ENCODE results near the gene CAMTA1.

The CAMTA1 gene

GRCh38 chr1:6776895-6777294 is 8.4 kb upstream of the CAMTA1 start:
- no peak for DNase-seq (ENCODE audit: low spot score)

- DNase-seq (ENCODE audit: low spot score), result no peak
Measured at GRCh38 chr1:6777813-6778212, 7.4 kb upstream of the CAMTA1 start.

- DNase-seq (ENCODE audit: low spot score), result no peak
Measured at GRCh38 chr1:6779089-6779805, 6.0 kb upstream of the CAMTA1 start.

DNA sequence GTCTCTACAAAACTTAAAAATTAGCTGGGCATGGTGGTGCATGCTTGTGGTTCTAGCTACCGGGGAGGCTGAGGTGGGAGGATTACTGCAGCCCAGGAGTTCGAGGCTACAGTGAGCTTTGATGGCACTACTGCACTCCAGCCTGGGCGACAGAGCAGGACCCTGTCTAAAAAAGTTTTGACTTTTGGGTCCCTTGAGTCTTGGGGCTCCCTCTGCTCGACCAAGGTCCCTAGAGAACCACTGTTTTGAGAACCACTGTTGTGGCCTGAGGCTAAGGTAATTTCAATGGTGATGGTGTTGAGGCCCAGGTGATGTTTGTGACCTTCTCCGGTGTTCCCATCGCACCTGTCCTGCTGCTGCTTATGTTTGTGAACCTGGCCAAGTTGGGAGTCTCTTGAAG is 3.1 kb upstream of the CAMTA1 start:
- no peak for DNase-seq (ENCODE audit: low spot score)

- DNase-seq (ENCODE audit: low spot score), result no peak
Measured at GRCh38 chr1:6783221-6783620, 2.0 kb upstream of the CAMTA1 start.

DNA sequence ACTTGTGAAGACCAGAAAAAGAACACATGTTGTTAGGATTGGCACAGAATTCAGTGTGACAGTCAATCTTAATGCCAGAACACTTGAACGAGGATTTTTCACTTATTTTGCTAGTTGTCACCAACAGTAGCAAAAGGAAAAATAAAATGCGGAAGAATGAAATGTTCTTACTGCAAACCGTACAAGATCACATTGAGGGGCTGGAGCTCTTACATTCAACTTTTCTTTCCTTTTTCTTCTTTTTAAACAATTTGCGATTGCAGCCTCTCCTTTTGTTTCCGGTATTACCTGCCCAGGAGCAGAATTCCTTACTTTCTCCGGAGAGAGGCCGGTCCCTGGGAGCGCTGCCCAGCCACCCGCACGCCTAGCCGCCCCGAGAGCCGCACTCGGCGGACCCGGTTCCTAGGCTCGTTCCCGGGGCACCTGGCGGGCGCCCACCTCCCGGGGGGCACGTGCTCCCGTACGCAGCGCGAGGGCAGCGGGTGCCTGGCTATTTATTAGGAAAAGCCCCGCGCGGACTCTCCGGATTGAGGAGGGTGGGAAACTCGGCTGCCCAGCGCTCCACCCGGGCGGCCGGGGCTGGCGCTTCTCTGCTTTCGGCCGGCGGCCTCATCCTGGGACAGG is 1.2 kb upstream of the CAMTA1 start:
- DNase-seq (ENCODE audit: low spot score), result no peak

DNA sequence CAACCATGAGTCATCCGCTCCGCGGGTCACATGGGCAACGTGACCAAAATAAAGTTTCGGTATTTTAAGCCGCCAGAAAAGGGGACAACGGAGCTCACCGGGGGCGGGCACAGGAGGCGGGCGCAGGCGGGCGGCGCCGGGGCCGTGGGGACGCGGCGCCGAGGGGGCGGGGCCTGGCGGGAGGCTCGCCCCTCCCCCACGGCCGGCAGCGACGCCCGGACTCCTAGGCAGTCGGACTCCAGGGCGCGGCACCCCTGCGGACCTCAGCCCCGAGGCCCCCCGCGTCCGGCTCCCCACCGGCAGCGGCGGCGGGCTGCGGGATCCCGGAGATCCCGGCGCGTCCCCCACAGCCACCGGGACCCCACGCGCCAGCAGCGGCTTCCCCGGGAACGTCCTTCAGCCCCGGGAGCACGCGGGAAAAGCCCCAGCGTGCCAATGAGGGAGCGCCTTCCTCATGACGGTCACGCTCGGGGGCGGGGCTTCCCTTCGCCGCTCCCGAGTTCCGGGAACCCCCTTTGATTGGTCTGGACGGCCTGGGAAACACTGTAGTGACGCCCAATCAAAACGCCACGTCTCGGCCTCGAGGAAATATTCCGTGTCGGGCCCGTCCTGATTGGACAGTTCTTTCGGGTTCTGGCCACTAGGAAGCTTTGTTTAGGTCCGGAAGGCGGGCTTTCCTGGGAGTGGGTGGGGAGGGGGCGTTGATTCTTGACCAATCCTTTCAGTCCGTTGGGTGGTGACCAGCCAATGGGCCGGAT is 515 bp upstream of the CAMTA1 start:
- peak; percentile 99 for DNase-seq (ENCODE audit: low spot score)

DNA sequence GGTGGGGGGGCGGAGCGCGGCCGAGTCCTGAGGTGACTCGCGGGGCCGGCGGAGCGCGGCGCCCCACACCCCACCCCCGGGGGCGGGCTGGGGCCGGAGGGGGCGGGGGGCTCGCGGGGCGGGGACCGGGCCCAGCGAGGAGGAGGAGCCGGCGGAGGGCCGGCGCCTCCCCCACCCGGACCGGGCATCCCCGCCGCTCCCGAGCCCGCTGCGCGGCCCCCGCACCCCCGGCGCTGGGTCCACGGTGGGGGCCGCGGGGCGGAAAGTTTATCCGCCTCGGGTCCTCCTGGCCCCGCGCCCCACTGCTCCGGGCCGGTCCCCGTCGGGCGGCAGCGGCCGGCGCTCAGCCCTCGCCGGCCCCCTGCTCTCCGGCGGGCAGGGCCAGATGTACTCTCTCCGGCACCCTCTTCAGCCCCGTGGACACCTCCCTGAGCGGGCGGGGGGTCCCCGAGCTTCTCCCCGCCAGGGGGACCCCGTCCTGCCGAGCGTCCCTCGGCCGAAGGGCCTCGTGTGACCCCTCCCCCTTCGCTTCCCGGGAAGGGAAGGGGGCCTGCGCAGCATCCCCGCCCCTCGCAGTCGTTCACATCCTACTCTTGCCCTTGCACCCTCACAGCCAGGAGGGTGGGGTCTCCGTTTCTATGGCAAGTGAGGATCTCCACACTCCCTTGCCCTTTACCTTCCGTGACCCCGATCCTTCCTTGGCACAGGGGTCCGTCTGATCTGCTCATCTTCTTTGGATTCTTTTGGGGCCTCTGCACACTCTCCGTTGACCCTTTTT is 663 bp downstream of the CAMTA1 start:
- peak; percentile 74 for DNase-seq (ENCODE audit: low spot score)

DNA sequence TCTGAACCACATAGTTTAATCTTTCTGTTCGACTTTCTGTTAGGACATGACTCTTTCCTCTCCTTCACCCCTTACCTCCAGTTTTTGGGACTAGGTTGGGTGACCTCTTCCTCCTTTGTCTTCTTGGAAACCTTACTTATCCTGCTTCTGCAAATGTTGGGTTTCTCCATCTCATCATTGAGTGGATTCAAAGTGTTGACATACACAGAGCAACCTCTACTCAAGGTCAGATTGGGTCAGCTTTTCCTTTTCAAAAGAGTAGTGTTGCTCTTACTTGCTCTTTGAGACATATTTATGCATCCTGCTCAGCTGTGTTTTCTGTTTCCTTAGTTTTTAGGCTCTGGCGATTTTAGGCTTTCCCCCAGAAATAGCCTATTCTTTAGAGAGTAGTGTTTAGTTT is 3.7 kb downstream of the CAMTA1 start:
- no peak for DNase-seq (ENCODE audit: low spot score)

DNA sequence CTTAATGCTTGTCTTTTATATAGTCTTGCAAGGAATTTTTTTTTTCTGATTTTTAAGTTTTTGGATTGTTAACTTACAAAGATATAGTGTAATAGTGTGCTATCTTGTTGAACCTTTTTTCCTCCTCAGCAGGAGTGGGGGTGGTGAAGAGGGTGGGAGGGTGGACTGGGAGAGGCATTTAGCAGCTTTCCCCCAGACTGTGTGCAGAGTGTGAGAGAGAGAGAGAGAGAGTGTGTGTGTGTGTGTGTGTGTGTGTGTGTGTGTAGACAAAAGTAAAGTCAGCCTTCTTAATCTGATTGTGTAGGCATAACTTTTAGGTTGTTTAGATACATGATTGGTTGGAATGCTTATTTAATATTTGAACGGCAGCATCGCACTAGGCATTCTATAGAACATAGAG is 4.9 kb downstream of the CAMTA1 start:
- no peak for DNase-seq (ENCODE audit: low spot score)

DNA sequence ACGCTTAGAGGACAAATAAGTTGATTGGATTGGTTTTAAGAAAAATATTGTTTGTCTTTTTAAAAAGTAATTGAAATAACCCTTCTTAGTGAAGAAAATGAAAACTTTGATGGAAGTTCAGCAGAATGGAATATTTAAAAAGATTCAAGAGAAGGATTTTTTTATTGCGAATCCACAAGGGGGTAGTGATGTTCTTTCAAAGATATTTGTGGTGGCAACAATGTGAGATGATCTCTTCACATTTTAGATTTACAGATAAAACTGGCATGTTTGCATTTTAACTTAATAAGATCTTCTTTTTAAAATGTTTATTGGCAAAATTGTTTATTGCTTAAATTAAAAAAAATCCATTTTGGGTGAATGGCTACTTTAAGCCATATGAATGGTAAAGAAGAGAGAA is 8.9 kb downstream of the CAMTA1 start:
- no peak for DNase-seq (ENCODE audit: low spot score)

GRCh38 chr1:6795203-6795602 is 9.9 kb downstream of the CAMTA1 start:
- no peak for DNase-seq (ENCODE audit: low spot score)

DNA sequence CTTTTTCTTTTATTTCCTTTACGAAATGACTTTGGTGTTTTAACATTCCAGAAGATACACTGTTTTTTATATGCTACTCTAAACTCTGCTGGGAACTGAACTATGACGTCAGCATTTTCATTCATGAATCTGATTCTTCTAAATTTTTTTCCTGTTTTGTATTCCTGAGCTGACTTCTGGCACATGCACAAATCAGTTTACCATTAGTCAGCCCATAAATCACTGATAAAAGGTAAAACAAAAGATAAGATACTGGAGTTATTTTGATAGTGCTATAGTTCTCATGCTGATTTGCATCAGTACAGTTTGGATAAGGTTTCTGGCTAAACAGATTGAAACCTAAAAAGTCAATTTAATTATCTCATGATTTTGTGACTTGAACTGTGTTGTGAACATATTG is 10.4 kb downstream of the CAMTA1 start:
- DNase-seq (ENCODE audit: low spot score), result no peak

GRCh38 chr1:6796095-6796494 is 10.8 kb downstream of the CAMTA1 start:
- no peak for DNase-seq (ENCODE audit: low spot score)

- DNase-seq (ENCODE audit: low spot score), result no peak
Measured at GRCh38 chr1:6799499-6799898, 14.2 kb downstream of the CAMTA1 start.

- no peak for DNase-seq (ENCODE audit: low spot score)
Measured at GRCh38 chr1:6800745-6801144, 15.5 kb downstream of the CAMTA1 start.

DNA sequence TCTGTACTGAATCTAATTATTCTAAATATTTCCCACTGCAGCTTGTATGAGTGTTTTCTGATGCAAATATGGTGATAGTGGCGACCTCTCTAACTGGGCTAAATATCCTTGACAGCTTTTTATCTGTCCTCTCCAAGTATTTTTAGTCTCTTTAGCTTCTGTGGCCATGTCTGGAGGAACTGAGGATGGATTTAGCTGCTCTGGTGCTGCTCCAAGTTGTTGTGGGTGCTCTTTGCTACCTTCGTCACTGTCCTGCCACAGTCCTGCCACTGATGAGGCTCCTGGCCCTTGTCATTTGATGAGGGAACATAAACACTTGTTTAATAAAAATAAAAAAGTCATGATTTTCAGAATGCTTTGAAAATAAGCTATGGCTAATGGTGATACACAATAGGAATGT is 15.9 kb downstream of the CAMTA1 start:
- no peak for DNase-seq (ENCODE audit: low spot score)

- DNase-seq (ENCODE audit: low spot score), result no peak
Measured at GRCh38 chr1:6801966-6802365, 16.7 kb downstream of the CAMTA1 start.

- DNase-seq (ENCODE audit: low spot score), result no peak
Measured at GRCh38 chr1:6802454-6802853, 17.2 kb downstream of the CAMTA1 start.

GRCh38 chr1:6802893-6803292 is 17.6 kb downstream of the CAMTA1 start:
- no peak for DNase-seq (ENCODE audit: low spot score)

- DNase-seq (ENCODE audit: low spot score), result no peak
Measured at GRCh38 chr1:6803357-6803756, 18.1 kb downstream of the CAMTA1 start.

DNA sequence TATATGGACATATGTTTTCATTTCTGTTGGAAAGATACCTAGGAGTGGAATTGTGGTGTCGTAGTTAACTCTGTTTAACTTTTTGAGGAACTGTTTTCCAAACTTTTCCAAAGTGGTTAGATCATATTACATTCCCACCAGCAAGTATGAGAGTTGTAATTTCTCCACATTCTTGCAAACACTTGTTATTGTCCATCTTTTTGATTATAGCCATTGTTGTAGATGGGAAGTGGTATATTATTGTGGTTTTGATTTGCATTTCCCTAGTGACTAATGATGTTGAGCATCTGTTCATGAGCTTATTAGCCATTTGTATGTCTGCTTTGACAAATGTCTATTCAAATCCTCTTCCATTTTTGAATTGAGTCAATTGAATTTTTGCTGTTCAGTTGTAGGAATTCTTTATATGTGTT is 19.8 kb downstream of the CAMTA1 start:
- no peak for DNase-seq (ENCODE audit: low spot score)

DNA sequence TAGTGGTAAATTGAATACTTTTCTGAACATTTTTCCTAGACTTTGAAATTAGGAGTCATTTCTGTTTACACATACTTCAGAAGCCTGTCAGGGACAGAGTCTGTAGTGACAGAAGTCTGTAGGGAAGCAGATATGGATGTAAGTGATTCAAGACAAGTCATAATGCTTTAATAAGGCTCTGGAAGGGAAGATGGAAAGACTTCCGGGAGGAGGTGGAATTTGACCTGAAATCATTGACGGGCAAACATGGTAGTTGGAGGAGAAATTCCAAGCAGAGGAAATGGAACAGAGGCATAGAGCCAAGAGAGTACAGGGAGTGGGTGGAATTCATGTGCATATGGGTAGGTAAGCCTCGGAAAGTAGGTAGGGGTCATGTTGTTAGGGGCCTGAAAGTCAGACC is 22.5 kb downstream of the CAMTA1 start:
- DNase-seq (ENCODE audit: low spot score), result no peak

Measured in left forelimb (tissue), 1 donor.